ENCODE data around the gene CDC5L.

DNA sequence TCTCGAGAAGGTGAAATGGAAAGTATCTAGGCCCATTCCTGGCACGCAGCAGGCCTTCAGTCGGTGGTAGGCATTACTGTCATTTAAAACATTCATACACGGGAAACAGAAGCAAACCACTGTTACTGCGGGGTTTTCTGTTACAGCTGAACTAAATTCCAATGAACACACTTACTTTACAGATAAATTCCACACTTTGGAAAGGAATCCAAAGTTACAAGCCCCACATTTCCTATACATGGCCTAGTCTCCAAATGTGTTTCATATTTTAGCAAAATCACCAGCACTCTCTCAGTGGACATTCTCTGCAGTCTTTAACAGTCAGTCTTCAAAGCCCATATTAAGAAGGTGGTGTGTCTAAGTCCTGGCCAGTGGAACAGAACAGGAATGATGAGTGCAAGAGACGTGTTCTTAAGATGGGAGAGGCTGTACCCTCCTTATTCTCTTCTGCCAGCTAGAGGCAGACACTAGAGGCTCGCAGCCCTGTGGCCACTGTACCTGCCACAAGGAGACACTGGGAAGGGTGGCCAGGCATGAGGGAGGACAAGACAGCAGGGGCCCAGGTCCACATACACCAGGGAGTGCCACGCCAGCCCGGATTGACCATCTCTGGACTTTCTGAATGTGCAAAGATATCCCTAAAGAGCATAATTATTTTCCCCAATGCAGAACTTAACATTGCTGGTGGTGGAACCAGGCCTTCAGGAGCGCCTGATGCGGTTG lies 76.4 kb downstream of the CDC5L start:
- TF ChIP-seq, protein P1, sequence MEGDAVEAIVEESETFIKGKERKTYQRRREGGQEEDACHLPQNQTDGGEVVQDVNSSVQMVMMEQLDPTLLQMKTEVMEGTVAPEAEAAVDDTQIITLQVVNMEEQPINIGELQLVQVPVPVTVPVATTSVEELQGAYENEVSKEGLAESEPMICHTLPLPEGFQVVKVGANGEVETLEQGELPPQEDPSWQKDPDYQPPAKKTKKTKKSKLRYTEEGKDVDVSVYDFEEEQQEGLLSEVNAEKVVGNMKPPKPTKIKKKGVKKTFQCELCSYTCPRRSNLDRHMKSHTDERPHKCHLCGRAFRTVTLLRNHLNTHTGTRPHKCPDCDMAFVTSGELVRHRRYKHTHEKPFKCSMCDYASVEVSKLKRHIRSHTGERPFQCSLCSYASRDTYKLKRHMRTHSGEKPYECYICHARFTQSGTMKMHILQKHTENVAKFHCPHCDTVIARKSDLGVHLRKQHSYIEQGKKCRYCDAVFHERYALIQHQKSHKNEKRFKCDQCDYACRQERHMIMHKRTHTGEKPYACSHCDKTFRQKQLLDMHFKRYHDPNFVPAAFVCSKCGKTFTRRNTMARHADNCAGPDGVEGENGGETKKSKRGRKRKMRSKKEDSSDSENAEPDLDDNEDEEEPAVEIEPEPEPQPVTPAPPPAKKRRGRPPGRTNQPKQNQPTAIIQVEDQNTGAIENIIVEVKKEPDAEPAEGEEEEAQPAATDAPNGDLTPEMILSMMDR (conservative IDR thresholded peaks at IDR 0.05 in 1 of 2, IDR thresholded peaks at IDR 0.05 in 1 of 2; ENCODE audit: extremely low read depth in 1 of 2, insufficient read depth in 1 of 2, low read depth in 1 of 2, low read length in 2 of 2) = no peak
- TF ChIP-seq EZH2 (IDR thresholded peaks at IDR 0.05; ENCODE audit: borderline replicate concordance, low read length) = no peak

Measured in mammary epithelial cell (primary cell).